ENCODE results near the gene CEP83. TPM values are rescaled to one million over a fixed set of nuclear protein-coding genes. Genes with fewer than 3 reads are reported as not detected.

CEP83 gene
- total RNA-seq, 5 donors from 2014 or later (not counting 1 experiment from before 2014, with no cell fraction given) = 12.6 to 17.4 (median 14.6) TPM

DNA sequence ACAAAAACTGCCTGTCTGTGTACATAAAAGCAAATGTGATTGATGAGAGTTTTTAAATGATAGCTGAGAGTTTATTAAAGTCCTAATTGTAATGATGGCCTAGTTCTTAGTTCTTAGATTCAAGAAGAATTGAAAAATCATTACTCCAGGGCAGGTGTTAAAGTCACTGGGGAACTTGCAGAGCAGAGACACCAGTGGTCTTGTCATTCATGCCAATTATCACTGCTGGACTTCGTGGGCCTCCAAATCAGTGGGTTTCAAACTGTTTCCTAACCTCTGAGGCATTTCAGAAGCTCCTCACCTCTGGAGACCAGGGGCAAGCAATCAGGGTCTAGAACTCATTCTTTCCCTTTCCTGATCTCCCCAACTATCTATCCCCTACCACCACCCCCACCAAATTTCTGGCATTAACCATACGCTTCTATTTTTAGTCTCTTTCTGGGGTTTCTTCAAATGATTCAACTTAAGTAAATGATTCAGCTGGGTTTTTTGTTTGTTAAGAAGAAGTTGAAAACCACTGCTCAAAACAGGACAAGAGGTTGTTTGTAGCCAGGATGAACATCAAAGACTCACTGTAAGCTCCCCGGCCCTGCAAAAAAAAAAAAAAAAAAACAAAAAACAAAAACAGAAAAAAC lies 80.1 kb downstream of the CEP83 start:
- CTCF ChIA-PET = interaction anchor here in 1 of 2 donors (0.7 to 1.4 kb wide), 3 partner anchors 80 to 607 kb away, joined by 3 to 5 read pairs (median 4); no protein-coding TSS in a partner anchor
- no peak overlapping the region for H3K27ac Mint-ChIP-seq
- no peak for ATAC-seq (replicated peaks in 1 of 4)

DNA sequence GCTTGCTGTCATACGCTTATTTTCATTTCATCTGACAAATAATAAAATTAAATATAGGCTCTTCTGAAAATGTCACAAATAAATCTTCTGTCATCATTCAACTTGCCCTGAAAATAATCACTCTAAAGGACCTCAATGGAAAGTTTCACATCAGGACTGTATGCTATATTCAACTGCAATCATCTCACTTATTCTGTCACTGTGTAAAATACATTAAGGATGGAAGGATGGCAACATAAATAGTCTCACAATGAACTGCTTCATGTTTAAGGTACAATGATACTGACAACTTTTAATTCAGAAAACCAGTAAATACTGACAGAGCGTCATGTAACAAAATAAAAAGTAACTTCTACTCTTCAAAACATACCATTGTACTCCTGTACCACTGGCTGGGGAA lies 82.1 kb downstream of the CEP83 start:
- ATAC-seq (replicated peaks in 1 of 4) (no peak), DNase-seq (no peak)
- ChIA-PET POLR2A (no interaction called here), CTCF (no interaction called here)
- Mint-ChIP-seq H3K9me3 (no peaks in the 10 kb centered on the region), H3K4me3 (no peak overlapping the region), H3K36me3 (peaks cover 29% of the 10 kb centered on the region), H3K27ac (no peak overlapping the region), H3K27me3 (no peaks in the 10 kb centered on the region), H3K4me1 (peaks cover 0 to 7% (median 0%) of the 10 kb centered on the region in 3 donors)
- no CpG with 5 or more reads among the region's 2 CpGs for WGBS (ENCODE audit: insufficient coverage)
- Histone ChIP-seq H3K36me3 (ENCODE audit: control insufficient read depth in 2 of 2, extremely low read depth in 1 of 2, insufficient read depth in 1 of 2, low read length in 1 of 2) (peaks cover 0 to 4% of the 10 kb centered on the region in 2 donors), H3K27me3 (replicated peaks in 1 of 2; ENCODE audit: control insufficient read depth in 2 of 2, extremely low read depth in 1 of 2, insufficient read depth in 2 of 2, low read length in 1 of 2) (no peaks in the 10 kb centered on the region), H3K9me3 (no peaks in the 10 kb centered on the region), H3K4me1 (ENCODE audit: control insufficient read depth in 1 of 2, extremely low read depth in 1 of 2, insufficient read depth in 2 of 2, low read length in 2 of 2) (no peaks in the 10 kb centered on the region), H3K4me3 (ENCODE audit: control insufficient read depth in 1 of 2, extremely low read depth in 1 of 2, low read length in 1 of 2) (no peak overlapping the region), H3K27ac (ENCODE audit: low read length) (no peak overlapping the region)

More for the DNA sequence above, 80.1 kb downstream of the CEP83 start:
- Histone ChIP-seq H3K27me3 (replicated peaks in 1 of 2; ENCODE audit: control insufficient read depth in 2 of 2, extremely low read depth in 1 of 2, insufficient read depth in 2 of 2, low read length in 1 of 2) (no peaks in the 10 kb centered on the region), H3K4me1 (ENCODE audit: control insufficient read depth in 1 of 2, extremely low read depth in 1 of 2, insufficient read depth in 2 of 2, low read length in 2 of 2) (no peaks in the 10 kb centered on the region), H3K9me3 (no peaks in the 10 kb centered on the region), H3K36me3 (ENCODE audit: control insufficient read depth in 2 of 2, extremely low read depth in 1 of 2, insufficient read depth in 1 of 2, low read length in 1 of 2) (peaks cover 0 to 4% of the 10 kb centered on the region in 2 donors), H3K27ac (ENCODE audit: low read length) (no peak overlapping the region), H3K4me3 (ENCODE audit: control insufficient read depth in 1 of 2, extremely low read depth in 1 of 2, low read length in 1 of 2) (no peak overlapping the region)
- Mint-ChIP-seq H3K4me1 (peaks cover 0 to 5% (median 0%) of the 10 kb centered on the region in 3 donors), H3K27me3 (no peaks in the 10 kb centered on the region), H3K9me3 (peaks cover 3 to 7% (median 7%) of the 10 kb centered on the region in 3 donors), H3K4me3 (no peak overlapping the region), H3K36me3 (peaks cover 38% of the 10 kb centered on the region)
- DNase-seq = no peak
- POLR2A ChIA-PET = interaction anchor here in 1 of 2 donors (0.7 kb wide), 1 partner anchor 514 kb away, joined by 11 read pairs; no protein-coding TSS in a partner anchor
- WGBS (ENCODE audit: insufficient coverage) = 43% methylated on average over 1 of the region's 3 CpGs

DNA sequence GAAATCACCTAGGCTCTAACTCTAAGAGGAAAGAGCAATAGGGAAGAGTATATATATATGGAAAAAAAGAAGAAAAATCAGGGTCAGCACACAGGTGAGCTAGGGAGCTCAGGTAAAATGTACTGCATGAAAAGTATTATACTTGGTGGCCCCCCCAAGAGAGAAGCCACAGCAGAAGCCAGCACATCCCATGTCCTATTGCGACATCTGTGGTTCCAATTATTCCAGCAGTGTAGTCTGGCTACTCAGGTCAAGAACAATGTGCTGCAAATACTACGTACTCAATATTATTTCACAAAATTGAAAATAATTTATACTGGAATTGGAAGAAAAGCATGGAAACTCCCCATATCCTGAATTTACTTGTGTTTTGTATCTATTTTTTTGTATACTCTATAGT lies 85.5 kb downstream of the CEP83 start:
- H3K9me3 Mint-ChIP-seq = no peaks in the 10 kb centered on the region
- peaks cover 0 to 4% of the 10 kb centered on the region in 2 donors for H3K36me3 ChIP-seq (ENCODE audit: control insufficient read depth in 2 of 2, extremely low read depth in 1 of 2, insufficient read depth in 1 of 2, low read length in 1 of 2)
- no peaks in the 10 kb centered on the region for H3K4me1 ChIP-seq (ENCODE audit: control insufficient read depth in 1 of 2, extremely low read depth in 1 of 2, insufficient read depth in 2 of 2, low read length in 2 of 2)
- POLR2A ChIA-PET = no interaction called here
- H3K4me3 ChIP-seq (ENCODE audit: control insufficient read depth in 1 of 2, extremely low read depth in 1 of 2, low read length in 1 of 2) = no peak overlapping the region
- H3K9me3 ChIP-seq = no peaks in the 10 kb centered on the region
- no peak overlapping the region for H3K27ac ChIP-seq (ENCODE audit: low read length)
- no peak for ATAC-seq (replicated peaks in 1 of 4)
- no CpG with 5 or more reads among the region's 2 CpGs for WGBS (ENCODE audit: insufficient coverage)
- no peak for DNase-seq
- no peaks in the 10 kb centered on the region for H3K27me3 ChIP-seq (replicated peaks in 1 of 2; ENCODE audit: control insufficient read depth in 2 of 2, extremely low read depth in 1 of 2, insufficient read depth in 2 of 2, low read length in 1 of 2)
- no peak overlapping the region for H3K27ac Mint-ChIP-seq
- H3K4me1 Mint-ChIP-seq = peaks cover 0 to 5% (median 1%) of the 10 kb centered on the region in 3 donors
- H3K27me3 Mint-ChIP-seq = no peaks in the 10 kb centered on the region
- CTCF ChIA-PET = no interaction called here
- no peak overlapping the region for H3K4me3 Mint-ChIP-seq
- H3K36me3 Mint-ChIP-seq = peaks cover 27% of the 10 kb centered on the region

DNA sequence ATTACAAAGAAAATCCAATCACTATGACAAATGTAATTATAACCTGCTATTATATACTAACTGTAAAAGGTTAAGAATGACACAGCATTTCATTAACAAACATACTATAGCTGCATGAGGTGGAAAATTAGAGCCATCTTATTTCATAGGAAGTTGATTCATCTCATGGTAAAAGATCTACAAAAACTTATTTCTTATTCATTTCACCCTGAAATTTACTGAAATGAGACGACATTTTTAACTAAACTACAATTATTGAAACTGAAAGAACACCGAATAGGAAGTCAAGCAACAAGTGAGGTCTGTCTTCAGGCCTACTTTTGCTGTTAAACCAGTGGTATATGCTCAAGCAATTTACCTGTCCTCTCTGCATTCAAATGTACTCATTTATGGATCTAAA lies 87.2 kb downstream of the CEP83 start:
- Histone ChIP-seq H3K27me3 (replicated peaks in 1 of 2; ENCODE audit: control insufficient read depth in 2 of 2, extremely low read depth in 1 of 2, insufficient read depth in 2 of 2, low read length in 1 of 2) (no peaks in the 10 kb centered on the region), H3K4me3 (ENCODE audit: control insufficient read depth in 1 of 2, extremely low read depth in 1 of 2, low read length in 1 of 2) (no peak overlapping the region), H3K36me3 (ENCODE audit: control insufficient read depth in 2 of 2, extremely low read depth in 1 of 2, insufficient read depth in 1 of 2, low read length in 1 of 2) (peaks cover 0 to 4% of the 10 kb centered on the region in 2 donors), H3K9me3 (no peaks in the 10 kb centered on the region), H3K27ac (ENCODE audit: low read length) (no peak overlapping the region), H3K4me1 (ENCODE audit: control insufficient read depth in 1 of 2, extremely low read depth in 1 of 2, insufficient read depth in 2 of 2, low read length in 2 of 2) (no peaks in the 10 kb centered on the region)
- ATAC-seq (replicated peaks in 1 of 4) (no peak), DNase-seq (no peak)
- Mint-ChIP-seq H3K4me3 (no peak overlapping the region), H3K27ac (peak overlapping the region in 1 of 2 donors; percentile 31), H3K27me3 (no peaks in the 10 kb centered on the region), H3K9me3 (no peaks in the 10 kb centered on the region), H3K36me3 (peaks cover 28% of the 10 kb centered on the region), H3K4me1 (peaks cover 0 to 5% (median 1%) of the 10 kb centered on the region in 3 donors)
- CTCF ChIA-PET = interaction anchor here in 1 of 2 donors (0.6 kb wide), 1 partner anchor 530 kb away, joined by 3 read pairs; no protein-coding TSS in a partner anchor
- 0% methylated on average over 2 of the region's 2 CpGs for WGBS (ENCODE audit: insufficient coverage)
- POLR2A ChIA-PET = interaction anchor here in 1 of 2 donors (0.6 kb wide), 1 partner anchor 114 kb away, joined by 3 read pairs; no protein-coding TSS in a partner anchor

DNA sequence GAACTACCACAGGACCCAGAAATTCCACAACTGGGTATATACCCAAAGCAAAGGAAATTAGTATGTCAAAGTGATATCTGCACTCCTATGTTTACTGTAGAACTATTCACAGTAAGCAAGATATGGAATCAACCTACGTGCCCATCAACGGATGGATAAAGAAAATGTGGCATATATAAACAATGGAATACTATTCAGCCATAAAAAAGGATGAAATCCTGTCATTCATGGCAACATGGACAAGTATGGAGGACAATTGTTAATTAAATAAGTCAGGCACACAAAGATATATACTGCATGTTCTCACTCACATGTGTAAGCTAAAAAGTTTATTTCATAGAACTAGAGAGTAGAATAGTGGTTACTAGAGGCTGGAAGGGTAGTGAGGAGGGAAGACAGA lies 97.0 kb downstream of the CEP83 start:
- ChIA-PET POLR2A (no interaction called here), CTCF (interaction anchor here in 1 of 2 donors (0.6 kb wide), 1 partner anchor 437 kb away, joined by 3 read pairs; no protein-coding TSS in a partner anchor)
- no peaks in the 10 kb centered on the region for H3K27me3 ChIP-seq (replicated peaks in 1 of 2; ENCODE audit: control insufficient read depth in 2 of 2, extremely low read depth in 1 of 2, insufficient read depth in 2 of 2, low read length in 1 of 2)
- H3K4me3 ChIP-seq (ENCODE audit: control insufficient read depth in 1 of 2, extremely low read depth in 1 of 2, low read length in 1 of 2) = no peak overlapping the region
- H3K27ac Mint-ChIP-seq = no peak overlapping the region
- H3K36me3 Mint-ChIP-seq = peaks cover 64% of the 10 kb centered on the region
- H3K9me3 ChIP-seq = peaks cover 2% of the 10 kb centered on the region
- H3K27me3 Mint-ChIP-seq = no peaks in the 10 kb centered on the region
- no peaks in the 10 kb centered on the region for H3K4me1 ChIP-seq (ENCODE audit: control insufficient read depth in 1 of 2, extremely low read depth in 1 of 2, insufficient read depth in 2 of 2, low read length in 2 of 2)
- peaks cover 22 to 39% (median 22%) of the 10 kb centered on the region in 3 donors for H3K9me3 Mint-ChIP-seq
- no peak overlapping the region for H3K27ac ChIP-seq (ENCODE audit: low read length)
- H3K4me3 Mint-ChIP-seq = no peak overlapping the region
- H3K36me3 ChIP-seq (ENCODE audit: control insufficient read depth in 2 of 2, extremely low read depth in 1 of 2, insufficient read depth in 1 of 2, low read length in 1 of 2) = peaks cover 0 to 7% of the 10 kb centered on the region in 2 donors
- no peak for ATAC-seq (replicated peaks in 1 of 4)
- WGBS (ENCODE audit: insufficient coverage) = no CpG with 5 or more reads among the region's 2 CpGs
- DNase-seq = no peak
- no peaks in the 10 kb centered on the region for H3K4me1 Mint-ChIP-seq

DNA sequence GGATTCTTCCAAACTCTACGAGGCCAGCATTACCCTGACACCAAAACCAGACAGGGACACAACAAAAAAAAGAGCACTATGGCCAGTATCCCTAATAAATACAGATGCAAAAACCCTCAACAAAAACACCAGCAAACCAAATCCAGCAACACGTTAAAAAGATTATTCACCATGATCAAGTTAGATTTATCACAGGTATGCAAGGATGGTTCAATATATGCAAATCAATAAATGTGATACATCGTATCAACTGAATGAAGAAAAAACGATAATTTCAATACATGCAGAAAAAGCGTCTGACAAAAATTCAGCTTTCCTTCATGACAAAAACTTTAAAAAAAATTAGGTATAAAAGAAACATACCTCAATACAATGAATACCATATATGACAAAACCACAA lies 99.9 kb downstream of the CEP83 start:
- WGBS (ENCODE audit: insufficient coverage) = 100% methylated on average over 1 of the region's 5 CpGs
- Histone ChIP-seq H3K9me3 (peaks cover 2% of the 10 kb centered on the region), H3K4me3 (ENCODE audit: control insufficient read depth in 1 of 2, extremely low read depth in 1 of 2, low read length in 1 of 2) (no peak overlapping the region), H3K36me3 (ENCODE audit: control insufficient read depth in 2 of 2, extremely low read depth in 1 of 2, insufficient read depth in 1 of 2, low read length in 1 of 2) (peaks cover 0 to 3% of the 10 kb centered on the region in 2 donors), H3K27ac (ENCODE audit: low read length) (no peak overlapping the region), H3K4me1 (ENCODE audit: control insufficient read depth in 1 of 2, extremely low read depth in 1 of 2, insufficient read depth in 2 of 2, low read length in 2 of 2) (no peaks in the 10 kb centered on the region), H3K27me3 (replicated peaks in 1 of 2; ENCODE audit: control insufficient read depth in 2 of 2, extremely low read depth in 1 of 2, insufficient read depth in 2 of 2, low read length in 1 of 2) (no peaks in the 10 kb centered on the region)
- no peak for ATAC-seq (replicated peaks in 1 of 4)
- Mint-ChIP-seq H3K4me3 (no peak overlapping the region), H3K27me3 (no peaks in the 10 kb centered on the region), H3K9me3 (peaks cover 22 to 47% (median 24%) of the 10 kb centered on the region in 3 donors), H3K4me1 (no peaks in the 10 kb centered on the region), H3K27ac (no peak overlapping the region), H3K36me3 (peaks cover 66% of the 10 kb centered on the region)
- no peak for DNase-seq
- POLR2A ChIA-PET = no interaction called here
- CTCF ChIA-PET = no interaction called here
